ENCODE data around the gene LAG3.

LAG3 gene

DNA sequence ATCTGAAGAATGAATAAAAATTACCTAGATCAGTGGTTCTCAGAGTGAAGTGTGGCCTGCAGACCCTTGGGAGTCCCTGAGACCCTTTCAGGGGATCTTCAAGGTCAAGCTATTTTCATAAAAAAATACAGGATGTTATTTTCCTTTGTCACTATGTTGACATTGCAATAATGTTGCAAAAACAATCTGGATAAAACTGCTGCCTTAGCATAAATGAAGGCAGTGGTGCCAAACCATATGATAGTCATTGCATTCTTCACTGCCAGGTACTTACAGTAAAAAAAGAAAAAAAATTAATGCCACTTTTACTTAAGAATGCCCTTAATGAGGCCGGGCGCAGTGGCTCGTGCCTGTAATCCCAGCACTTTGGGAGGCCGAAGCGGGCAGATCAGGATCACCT lies 15.0 kb downstream of the LAG3 start:
- no peak for DNase-seq (ENCODE audit: low read depth in 4 of 4, low spot score in 1 of 4)

DNA sequence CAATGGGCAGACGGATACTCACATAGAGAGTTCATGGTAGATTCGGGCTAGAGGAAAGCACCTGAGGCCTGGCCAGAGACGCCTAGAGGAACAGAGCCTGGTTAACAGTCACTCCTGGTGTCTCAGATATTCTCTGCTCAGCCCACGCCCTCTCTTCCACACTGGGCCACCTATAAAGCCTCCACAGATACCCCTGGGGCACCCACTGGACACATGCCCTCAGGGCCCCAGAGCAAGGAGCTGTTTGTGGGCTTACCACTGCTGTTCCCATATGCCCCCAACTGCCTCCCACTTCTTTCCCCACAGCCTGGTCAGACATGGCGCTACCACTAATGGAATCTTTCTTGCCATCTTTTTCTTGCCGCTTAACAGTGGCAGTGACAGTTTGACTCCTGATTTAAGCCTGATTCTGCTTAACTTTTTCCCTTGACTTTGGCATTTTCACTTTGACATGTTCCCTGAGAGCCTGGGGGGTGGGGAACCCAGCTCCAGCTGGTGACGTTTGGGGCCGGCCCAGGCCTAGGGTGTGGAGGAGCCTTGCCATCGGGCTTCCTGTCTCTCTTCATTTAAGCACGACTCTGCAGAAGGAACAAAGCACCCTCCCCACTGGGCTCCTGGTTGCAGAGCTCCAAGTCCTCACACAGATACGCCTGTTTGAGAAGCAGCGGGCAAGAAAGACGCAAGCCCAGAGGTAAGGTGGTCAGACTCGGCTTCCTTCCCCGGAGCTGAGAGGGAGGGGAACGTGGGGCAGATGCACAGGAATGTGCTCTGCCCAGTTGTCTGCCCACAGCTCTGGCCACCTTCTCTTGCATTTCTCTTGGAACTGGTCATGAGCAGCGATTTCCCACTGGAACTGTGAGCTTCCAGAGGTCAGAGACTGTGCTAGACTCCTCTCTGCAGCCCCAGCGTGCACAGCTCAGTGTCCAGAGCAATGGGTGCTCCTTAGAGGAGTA lies 16.9 kb downstream of the LAG3 start, which contains the start of gene CD4:
CD4 (plus strand) TSS at position 557 of the 953 bp plus-strand sequence. CDS start 10,611 bp downstream, outside the sequence.
- DNase-seq (ENCODE audit: low read depth in 4 of 4, low spot score in 1 of 4) = peak in 3 of 4 experiments; percentile 50 to 88 (median 66)

DNA sequence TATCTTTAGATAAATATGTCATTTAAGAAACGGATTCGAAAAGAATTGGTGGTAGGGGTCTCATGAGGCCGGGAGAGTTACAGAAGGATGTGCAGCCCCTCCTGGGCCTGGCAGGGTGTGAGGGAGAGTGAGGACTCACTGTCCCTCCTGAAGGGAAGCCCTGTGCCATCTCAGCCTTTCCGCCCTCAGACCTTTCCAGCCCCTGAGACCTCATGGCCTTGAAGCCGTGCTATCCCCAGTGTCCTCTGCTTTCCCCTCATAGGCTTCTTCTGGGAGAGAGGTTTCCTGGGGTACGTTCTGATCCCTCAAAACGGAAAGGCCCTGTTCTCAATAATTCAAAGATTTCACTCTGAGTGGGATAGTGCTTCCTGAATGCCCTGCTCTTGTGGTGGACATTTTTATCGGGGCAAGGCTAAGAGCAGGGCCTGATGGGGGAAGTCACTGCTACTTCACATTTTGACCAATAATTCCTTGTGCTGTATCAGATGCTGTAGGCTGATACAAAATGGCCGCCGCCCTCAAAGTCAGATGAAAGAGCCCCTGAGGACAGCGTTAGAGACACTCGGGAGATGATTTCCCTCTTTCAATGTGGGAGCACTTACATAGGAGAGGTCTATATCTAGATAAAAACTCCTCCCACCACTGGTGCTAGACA lies 18.3 kb downstream of the LAG3 start:
- DNase-seq (ENCODE audit: low read depth in 4 of 4, low spot score in 1 of 4) = no peak

DNA sequence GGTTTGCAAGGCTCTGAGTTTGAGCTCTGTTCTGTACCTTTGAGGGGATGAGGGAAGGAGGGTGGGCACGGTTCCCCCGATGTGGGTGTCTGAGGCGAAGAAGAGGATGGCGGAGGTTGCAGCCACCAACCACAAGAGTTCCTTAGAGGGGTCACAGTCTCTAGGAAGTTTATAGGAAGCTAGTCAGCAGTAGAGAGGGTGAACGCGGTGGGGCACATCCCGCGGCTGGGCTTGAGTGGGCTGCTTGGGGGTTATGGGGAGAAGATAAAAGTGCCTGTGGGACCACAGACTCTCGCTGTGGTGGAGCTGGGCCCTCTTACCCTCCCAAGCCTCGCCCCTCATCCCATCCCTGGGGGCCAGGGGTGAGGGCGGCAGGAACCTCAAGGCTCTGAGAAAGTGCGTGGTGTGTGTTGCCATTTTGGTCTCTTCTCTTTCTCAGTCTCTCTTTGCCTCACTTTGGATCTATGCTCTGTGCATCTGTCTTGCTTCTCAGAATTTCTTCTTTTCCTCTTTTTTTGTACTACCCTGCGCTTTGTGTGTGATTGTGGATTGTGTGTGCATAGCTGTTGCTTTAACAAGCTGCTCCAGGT lies 19.7 kb downstream of the LAG3 start:
- DNase-seq (ENCODE audit: low read depth in 4 of 4, low spot score in 1 of 4) = no peak

DNA sequence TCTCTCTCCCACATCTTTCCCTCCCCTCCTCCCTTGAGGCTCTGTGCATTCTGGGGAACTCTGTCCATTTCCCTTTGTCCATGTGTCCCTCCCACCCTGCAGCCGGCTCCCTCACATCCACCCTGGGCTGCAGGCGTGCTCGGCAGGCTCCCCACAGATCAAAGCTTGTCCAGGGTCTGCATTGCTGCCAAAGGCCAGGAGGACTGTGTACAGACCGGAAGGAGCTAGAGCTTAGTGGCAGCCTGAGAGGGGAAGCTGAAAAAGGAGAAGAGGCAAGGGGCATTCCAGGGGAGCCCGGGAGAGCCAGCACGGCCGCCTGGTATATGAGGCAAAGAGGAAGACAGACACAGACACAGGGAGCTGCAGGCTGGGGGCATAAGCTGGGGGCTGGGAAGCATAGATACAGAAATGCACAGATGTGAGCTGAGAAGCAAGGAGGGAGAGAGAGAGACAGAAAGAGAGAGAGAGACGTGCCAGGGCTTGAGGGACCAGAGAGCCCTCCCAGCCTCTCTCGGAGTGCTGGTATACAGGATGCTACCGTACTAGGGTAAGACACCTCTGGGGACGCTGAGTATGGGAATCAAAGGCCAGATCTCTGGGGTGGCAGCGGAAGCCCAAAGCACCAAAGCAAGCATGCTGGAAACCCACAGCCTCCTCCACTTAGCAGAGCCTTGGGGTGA lies 20.3 kb downstream of the LAG3 start:
- no peak for DNase-seq (ENCODE audit: low read depth in 4 of 4, low spot score in 1 of 4)

DNA sequence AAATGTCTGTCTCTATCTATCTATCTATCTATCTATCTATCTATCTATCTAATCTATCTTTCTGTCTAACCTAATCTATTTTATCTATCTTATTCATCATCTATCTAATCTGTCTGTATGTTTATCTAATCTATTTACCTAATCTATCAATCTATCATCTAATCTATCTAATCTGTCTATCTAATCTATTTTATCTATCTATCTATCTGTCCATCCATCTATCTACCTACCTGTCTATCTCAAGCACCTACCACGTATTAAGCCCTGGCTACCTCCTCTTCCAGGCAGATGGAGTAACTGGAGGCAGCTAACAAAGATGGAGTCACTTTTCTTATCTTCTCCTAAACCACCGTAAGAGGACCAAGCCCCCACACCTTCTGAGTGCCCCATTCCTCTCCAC lies 22.8 kb downstream of the LAG3 start:
- no peak for DNase-seq (ENCODE audit: low read depth in 4 of 4, low spot score in 1 of 4)

DNA sequence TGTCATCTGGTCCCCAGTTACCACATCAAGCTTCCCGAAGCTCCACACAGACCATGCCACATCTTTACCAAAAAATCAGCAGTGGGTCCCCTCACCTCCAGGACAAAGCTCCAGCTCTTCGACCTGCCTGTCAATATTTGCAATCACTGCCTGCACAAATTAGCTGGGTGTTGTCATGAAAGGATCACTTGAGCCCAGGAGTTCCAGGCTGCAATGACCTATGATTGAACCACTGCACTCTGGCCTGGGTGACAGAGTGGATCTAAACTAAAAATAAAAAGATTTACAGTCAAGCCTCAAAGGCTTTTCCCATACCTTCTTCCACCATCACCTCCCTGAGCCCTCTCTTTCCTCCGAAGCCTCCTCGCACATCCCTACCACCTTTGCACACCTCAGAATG lies 24.3 kb downstream of the LAG3 start:
- no peak for DNase-seq (ENCODE audit: low read depth in 4 of 4, low spot score in 1 of 4)

DNA sequence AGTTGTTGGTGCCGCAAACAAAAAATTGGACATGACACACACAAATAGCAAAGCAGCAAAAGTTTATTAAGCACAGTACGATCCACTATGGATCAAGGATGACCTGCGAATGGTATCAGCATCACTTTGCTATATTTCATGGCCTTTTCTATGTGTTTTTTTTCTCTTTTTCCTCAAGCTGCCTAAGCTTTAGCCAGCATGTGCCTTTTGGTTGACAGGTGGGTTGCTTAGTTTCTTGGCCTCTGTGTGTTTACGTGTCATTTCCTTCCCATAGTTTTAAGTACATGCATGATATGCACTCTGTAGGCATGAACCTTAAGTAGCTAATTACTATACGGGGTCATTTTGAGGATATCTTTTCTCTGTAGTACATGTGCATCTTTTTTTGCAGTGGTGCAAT lies 26.8 kb downstream of the LAG3 start:
- no peak for DNase-seq (ENCODE audit: low read depth in 4 of 4, low spot score in 1 of 4)

DNA sequence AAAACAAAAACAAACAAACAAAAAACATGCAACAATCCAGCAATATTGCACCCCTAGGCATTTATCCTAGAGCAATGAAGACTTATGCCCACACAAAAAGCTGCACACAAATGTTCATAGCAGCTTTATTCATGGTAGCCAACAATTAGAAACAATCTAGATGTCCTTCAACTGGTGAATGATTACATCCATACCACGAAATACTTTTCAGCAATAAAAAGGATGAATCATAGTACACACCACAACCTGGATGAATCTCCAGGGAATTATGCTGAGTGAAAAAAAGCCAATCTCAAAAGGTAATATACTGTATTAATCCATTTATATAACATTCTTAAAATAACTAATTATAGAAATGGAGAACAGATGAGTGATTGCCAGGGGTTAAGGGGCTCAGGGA lies 34.9 kb downstream of the LAG3 start:
- no peak for DNase-seq (ENCODE audit: low read depth in 4 of 4, low spot score in 1 of 4)

DNA sequence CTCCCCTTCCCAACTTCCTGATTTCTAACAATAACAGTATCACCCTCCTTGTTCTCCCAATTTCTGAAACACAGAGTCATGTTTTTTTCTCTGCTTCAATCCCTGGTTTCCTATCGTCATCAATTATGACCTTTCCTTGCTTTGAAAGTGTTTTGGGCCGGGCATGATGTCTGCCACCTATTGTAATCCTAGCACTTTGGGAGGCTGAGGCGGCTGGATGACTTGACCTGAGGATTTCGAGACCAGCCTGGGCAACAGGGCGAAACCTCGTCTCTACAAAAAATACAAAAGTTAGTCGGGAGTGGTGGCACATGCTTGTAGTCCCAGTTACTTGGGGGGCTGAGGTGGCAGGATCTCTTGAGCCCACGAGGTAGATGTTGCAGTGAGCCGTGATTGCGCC lies 36.7 kb downstream of the LAG3 start:
- DNase-seq (ENCODE audit: low read depth in 4 of 4, low spot score in 1 of 4) = no peak

DNA sequence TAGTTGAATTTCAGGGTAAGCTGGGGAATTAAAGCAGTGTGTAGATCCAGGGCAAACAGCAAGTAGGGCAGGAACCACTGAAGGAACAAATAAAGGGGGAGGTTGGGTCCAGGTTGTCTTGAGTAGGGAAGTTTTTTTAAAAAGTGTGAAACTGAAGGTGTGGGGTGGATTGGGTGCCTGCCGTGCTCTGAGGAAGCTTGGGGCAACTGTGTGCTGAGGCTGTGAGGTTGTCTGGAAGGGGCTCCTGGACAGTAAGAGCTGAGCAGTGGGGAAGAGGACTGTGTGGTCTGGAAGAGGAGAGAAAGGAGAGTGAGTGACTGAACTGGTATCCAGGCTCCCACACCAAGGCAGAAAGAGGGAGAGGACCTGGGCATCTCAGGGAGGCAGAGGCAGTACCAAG lies 38.4 kb downstream of the LAG3 start:
- DNase-seq (ENCODE audit: low read depth in 4 of 4, low spot score in 1 of 4) = no peak

DNA sequence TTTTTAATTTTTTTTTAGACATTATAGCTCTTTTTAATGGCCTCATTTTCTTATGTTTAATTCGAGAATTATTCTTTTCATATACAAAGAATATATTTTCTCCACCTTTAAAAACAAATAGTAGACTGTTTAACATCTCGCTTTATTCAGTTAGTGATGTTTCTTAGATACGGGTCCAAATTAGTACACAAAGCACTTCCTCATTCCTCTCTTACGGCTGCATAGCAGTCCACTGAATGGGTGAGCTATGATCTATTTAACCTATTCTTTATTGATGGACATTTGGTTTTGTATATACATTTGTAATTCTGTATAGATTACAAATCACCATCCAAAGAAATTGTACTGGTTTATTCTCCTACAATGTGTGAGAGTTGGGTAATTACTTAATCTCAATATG lies 41.0 kb downstream of the LAG3 start:
- DNase-seq (ENCODE audit: low read depth in 4 of 4, low spot score in 1 of 4) = no peak

DNA sequence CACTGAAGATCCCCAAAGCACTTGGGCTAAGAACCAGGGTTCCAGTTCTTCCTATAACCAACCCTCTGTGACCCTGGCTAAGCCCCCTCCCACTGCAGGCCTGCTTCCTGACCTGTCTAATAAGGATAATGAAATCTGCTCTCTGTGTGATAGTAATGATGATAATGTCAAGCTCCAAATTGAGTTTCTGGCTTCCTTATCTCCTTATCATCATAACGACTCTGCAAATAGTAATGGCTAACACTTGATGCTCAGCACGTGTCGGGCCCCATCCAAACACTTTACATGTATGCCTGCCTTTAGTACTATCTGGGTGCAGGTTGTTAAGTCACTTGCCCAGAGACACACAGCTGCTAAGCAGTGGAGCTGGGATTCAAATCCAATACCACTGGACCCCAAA lies 44.3 kb downstream of the LAG3 start:
- no peak for DNase-seq (ENCODE audit: low read depth in 4 of 4, low spot score in 1 of 4)

DNA sequence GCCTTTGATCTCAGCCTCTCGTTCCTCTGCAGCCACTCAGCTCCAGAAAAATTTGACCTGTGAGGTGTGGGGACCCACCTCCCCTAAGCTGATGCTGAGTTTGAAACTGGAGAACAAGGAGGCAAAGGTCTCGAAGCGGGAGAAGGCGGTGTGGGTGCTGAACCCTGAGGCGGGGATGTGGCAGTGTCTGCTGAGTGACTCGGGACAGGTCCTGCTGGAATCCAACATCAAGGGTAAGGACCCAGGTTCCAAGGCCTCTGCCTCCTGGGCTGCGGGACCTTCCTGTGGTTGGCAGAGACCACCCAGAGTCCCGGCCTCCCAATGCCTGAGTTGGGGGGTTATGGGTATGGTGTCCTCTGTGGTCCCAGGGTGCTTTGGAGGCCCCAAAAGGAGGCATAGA lies 44.8 kb downstream of the LAG3 start:
- no peak for DNase-seq (ENCODE audit: low read depth in 4 of 4, low spot score in 1 of 4)

DNA sequence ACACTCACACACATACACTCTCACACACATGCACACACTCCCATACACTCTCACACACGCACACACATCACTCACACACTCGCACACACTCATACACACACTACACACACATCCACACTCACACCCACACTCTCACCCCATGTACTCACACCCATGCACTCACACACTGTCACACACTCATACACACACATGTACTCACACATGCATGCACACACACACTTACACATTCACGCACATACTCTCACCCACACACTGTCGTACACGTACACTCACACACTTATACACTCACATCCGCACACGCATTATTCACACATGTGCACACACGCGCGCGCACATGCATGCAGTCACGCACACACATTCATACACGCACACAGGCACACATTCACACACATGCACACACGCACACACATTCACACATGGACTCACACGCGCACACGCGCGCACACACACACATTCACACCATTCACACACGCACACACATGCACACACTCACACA lies 45.4 kb downstream of the LAG3 start:
- DNase-seq (ENCODE audit: low read depth in 4 of 4, low spot score in 1 of 4) = no peak

DNA sequence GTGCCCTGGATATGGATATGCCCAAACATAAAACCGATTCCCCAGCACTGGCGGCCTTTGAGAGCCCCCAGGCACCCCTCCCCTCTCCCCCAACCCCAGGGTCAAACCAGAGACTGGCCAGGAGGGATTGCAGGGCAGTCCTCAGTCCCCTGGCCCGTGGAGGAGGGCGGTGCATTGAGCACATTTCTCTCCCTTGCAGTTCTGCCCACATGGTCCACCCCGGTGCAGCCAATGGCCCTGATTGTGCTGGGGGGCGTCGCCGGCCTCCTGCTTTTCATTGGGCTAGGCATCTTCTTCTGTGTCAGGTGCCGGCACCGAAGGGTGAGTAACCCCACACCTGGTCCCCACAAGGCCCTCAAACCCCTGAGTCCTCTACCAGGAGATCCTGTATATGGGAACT lies 45.9 kb downstream of the LAG3 start:
- no peak for DNase-seq (ENCODE audit: low read depth in 4 of 4, low spot score in 1 of 4)

DNA sequence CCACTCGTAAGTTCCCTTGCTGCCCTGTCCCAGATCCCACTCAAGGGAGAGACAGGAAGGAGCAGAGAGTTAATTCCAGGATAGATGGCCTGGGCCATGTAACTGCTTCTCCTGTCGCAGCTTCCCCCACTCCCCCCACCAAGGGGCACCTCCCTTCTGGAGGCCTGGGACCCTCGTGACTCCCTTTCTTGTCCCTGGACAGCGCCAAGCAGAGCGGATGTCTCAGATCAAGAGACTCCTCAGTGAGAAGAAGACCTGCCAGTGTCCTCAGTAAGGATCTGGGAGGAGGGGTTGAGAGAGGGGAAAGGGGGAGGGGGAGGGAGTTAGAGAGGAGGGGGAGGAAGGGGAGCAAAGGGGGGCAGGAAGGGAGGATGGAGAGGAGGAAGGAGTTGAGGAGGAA lies 46.3 kb downstream of the LAG3 start:
- no peak for DNase-seq (ENCODE audit: low read depth in 4 of 4, low spot score in 1 of 4)

DNA sequence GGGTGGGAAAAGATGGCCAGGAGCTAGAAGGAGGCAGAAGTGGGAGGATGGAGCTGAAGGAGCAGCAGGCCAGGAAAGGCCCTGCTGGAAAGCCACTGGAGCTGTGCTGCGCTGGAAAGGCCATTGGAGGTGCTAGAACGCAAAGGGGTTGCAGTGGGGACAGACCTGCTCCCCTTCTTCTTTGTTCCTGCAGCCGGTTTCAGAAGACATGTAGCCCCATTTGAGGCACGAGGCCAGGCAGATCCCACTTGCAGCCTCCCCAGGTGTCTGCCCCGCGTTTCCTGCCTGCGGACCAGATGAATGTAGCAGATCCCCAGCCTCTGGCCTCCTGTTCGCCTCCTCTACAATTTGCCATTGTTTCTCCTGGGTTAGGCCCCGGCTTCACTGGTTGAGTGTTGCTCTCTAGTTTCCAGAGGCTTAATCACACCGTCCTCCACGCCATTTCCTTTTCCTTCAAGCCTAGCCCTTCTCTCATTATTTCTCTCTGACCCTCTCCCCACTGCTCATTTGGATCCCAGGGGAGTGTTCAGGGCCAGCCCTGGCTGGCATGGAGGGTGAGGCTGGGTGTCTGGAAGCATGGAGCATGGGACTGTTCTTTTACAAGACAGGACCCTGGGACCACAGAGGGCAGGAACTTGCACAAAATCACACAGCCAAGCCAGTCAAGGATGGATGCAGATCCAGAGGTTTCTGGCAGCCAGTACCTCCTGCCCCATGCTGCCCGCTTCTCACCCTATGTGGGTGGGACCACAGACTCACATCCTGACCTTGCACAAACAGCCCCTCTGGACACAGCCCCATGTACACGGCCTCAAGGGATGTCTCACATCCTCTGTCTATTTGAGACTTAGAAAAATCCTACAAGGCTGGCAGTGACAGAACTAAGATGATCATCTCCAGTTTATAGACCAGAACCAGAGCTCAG lies 47.0 kb downstream of the LAG3 start:
- no peak for DNase-seq (ENCODE audit: low read depth in 4 of 4, low spot score in 1 of 4)

DNA sequence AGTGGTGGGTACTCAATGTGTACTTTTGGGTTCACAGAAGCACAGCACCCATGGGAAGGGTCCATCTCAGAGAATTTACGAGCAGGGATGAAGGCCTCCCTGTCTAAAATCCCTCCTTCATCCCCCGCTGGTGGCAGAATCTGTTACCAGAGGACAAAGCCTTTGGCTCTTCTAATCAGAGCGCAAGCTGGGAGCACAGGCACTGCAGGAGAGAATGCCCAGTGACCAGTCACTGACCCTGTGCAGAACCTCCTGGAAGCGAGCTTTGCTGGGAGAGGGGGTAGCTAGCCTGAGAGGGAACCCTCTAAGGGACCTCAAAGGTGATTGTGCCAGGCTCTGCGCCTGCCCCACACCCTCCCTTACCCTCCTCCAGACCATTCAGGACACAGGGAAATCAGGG lies 47.8 kb downstream of the LAG3 start:
- no peak for DNase-seq (ENCODE audit: low read depth in 4 of 4, low spot score in 1 of 4)
